ENCODE data around the gene TTC13. TPM values are rescaled to one million over a fixed set of nuclear protein-coding genes. Genes with fewer than 3 reads are reported as not detected.
A peak's percentile ranks its signal among the peaks of the same experiment; 100 is the strongest.

The TTC13 gene
- total RNA-seq, 1 donor from 2014 or later: 35.4 TPM

DNA sequence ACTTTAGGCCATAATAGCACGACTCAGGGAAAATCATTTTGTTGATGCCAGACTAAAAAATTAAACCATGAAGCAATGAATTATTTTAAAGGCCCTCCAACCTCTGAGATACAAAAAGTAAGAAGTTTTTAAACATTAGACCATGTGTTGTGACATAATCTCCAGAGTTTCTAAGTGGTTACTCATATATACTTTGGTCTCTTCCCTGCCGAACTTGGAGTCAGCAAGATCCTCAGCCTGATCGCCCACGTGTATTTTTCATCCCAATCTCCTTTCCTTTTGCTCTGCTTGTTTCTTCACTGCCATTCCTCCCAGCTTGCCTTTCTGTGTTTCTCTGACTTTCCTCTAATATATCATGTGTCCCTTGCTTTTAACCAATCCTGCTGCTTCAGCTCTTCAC lies 4.0 kb upstream of the TTC13 start:
- no peak overlapping the region for H3K27ac Mint-ChIP-seq
- TF ChIP-seq, protein P1, sequence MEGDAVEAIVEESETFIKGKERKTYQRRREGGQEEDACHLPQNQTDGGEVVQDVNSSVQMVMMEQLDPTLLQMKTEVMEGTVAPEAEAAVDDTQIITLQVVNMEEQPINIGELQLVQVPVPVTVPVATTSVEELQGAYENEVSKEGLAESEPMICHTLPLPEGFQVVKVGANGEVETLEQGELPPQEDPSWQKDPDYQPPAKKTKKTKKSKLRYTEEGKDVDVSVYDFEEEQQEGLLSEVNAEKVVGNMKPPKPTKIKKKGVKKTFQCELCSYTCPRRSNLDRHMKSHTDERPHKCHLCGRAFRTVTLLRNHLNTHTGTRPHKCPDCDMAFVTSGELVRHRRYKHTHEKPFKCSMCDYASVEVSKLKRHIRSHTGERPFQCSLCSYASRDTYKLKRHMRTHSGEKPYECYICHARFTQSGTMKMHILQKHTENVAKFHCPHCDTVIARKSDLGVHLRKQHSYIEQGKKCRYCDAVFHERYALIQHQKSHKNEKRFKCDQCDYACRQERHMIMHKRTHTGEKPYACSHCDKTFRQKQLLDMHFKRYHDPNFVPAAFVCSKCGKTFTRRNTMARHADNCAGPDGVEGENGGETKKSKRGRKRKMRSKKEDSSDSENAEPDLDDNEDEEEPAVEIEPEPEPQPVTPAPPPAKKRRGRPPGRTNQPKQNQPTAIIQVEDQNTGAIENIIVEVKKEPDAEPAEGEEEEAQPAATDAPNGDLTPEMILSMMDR (IDR thresholded peaks at IDR 0.05): no peak
- H3K4me3 Mint-ChIP-seq: no peak overlapping the region
- ChIA-PET POLR2A (no interaction called here), CTCF (no interaction called here)
- H3K4me1 Mint-ChIP-seq: peaks cover 15% of the 10 kb centered on the region
- H3K36me3 Mint-ChIP-seq (ENCODE audit: low read depth): peaks cover 34% of the 10 kb centered on the region
- H3K27me3 Mint-ChIP-seq: no peaks in the 10 kb centered on the region
- no peaks in the 10 kb centered on the region for H3K9me3 Mint-ChIP-seq
- ATAC-seq (ENCODE audit: low read depth) (no peak), DNase-seq (no peak)
- intact Hi-C loops (cut with micrococcal nuclease): no loop called here

DNA sequence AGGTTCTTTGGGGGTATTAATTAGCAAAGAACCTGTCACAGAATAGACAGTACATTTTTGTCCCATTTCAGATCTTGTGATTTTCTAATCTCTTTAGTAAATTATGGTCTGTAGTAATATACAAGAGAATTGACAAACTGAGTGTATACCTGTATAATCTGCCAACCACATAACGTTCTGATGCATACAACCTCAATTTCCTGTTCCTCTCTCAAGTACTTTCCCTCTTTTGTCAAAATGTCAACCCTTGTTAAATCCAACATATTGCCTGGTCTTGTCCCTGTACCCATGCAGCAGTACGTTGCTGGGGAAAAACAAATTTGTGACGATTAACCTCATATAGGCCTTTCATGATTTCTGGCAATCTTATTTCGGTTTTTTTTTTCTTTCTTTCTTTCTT lies 1.3 kb upstream of the TTC13 start:
- Mint-ChIP-seq H3K4me1 (peaks cover 26% of the 10 kb centered on the region), H3K27me3 (no peaks in the 10 kb centered on the region), H3K4me3 (no peak overlapping the region), H3K9me3 (no peaks in the 10 kb centered on the region), H3K27ac (no peak overlapping the region), H3K36me3 (ENCODE audit: low read depth) (peaks cover 28% of the 10 kb centered on the region)
- no peak for ATAC-seq (ENCODE audit: low read depth)
- TF ChIP-seq, protein P1 (IDR thresholded peaks at IDR 0.05): no peak
- intact Hi-C loops (cut with micrococcal nuclease): loop anchor here (1.0 to 5.0 kb wide), 13 partner anchors 23 to 1498 kb away; partner anchors contain the start of genes ABCB10, C1orf198, COG2 and EXOC8
- DNase-seq: no peak
- ChIA-PET POLR2A (interaction anchor here (2.3 to 3.0 kb wide), 2 partner anchors 31 to 59 kb away, joined by 17 to 21 read pairs; partner anchors contain the start of gene FAM89A), CTCF (interaction anchor here (0.7 to 1.4 kb wide), 5 partner anchors 22 to 231 kb away, joined by 3 to 5 read pairs (median 4); no protein-coding TSS in a partner anchor)

DNA sequence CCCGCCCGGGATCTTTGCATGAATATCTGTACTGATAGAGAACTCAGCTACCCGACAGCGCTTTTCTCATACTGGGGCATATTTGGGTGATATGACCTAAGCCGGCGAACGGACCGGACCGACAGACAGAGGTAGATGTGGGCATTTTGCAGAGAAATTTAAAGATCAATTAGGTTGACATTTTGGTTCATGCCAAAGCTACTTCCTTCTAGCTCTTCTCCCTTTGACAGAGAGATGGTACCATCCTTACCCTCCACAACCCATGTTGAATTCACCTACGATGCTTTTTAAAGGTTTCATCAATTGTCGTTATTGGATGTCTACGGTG lies 692 bp upstream of the TTC13 start:
- ChIA-PET POLR2A (interaction anchor here (1.0 to 3.0 kb wide), 8 partner anchors 9 to 1708 kb away, joined by 3 to 21 read pairs (median 6); partner anchors contain the start of gene FAM89A), CTCF (interaction anchor here (0.7 to 2.1 kb wide), 6 partner anchors 22 to 232 kb away, joined by 3 to 13 read pairs (median 4); no protein-coding TSS in a partner anchor)
- intact Hi-C loops (cut with micrococcal nuclease): loop anchor here (1.0 to 5.0 kb wide), 13 partner anchors 22 to 1497 kb away; partner anchors contain the start of genes ABCB10, C1orf198, COG2 and EXOC8
- H3K4me1 Mint-ChIP-seq: peaks cover 27% of the 10 kb centered on the region
- peaks cover 28% of the 10 kb centered on the region for H3K36me3 Mint-ChIP-seq (ENCODE audit: low read depth)
- ATAC-seq (ENCODE audit: low read depth) (no peak), DNase-seq (no peak)
- no peaks in the 10 kb centered on the region for H3K9me3 Mint-ChIP-seq
- H3K27me3 Mint-ChIP-seq: no peaks in the 10 kb centered on the region
- TF ChIP-seq, protein P1 (IDR thresholded peaks at IDR 0.05): no peak
- H3K27ac Mint-ChIP-seq: no peak overlapping the region
- no peak overlapping the region for H3K4me3 Mint-ChIP-seq

DNA sequence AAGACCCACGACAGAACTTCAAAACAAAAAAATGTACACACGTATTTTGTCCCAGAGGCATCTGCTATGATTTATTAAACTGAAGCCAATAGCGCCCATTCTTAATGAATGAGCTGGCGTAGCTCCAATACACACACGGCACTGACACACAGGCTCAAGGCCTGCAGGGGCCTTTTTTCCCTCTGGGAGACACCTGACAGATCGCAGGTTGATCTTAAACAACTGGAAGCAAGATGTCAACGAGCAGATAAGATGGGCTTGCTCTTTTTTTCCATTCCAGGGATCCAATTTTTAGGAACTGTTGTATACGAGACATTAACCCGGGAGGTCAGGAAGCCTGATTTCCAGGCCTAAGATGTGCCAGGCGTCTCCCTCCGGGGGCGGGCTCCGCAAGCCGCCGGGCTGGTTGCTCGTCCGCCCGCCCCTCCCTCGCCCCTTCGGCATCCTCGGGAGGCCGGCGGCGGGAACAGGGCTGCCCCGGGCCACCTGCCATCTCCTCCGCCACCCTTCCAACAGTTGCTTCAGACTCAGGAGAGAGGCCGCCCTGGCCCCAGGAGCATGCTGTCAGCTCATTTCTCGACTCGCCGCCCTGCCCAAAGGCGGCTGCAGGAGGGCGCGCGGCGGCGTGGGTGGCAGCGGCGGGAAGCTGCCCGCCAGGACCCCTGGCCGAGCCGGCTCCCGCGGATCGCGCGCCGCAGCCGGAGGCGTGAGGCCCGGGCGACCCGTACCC lies 735 bp downstream of the TTC13 start:
- ChIA-PET POLR2A (interaction anchor here (0.9 to 3.0 kb wide), 8 partner anchors 7 to 360 kb away, joined by 3 to 21 read pairs (median 6); partner anchors contain the start of genes EXOC8, FAM89A and SPRTN), CTCF (interaction anchor here (2.1 kb wide), 1 partner anchor 61 kb away, joined by 13 read pairs; no protein-coding TSS in a partner anchor)
- peaks cover 24% of the 10 kb centered on the region for H3K36me3 Mint-ChIP-seq (ENCODE audit: low read depth)
- H3K4me1 Mint-ChIP-seq: peaks cover 35% of the 10 kb centered on the region
- H3K27me3 Mint-ChIP-seq: no peaks in the 10 kb centered on the region
- no peak for ATAC-seq (ENCODE audit: low read depth)
- DNase-seq: no peak
- H3K4me3 Mint-ChIP-seq: peak overlapping the region; percentile 96
- intact Hi-C loops (cut with micrococcal nuclease): loop anchor here (1.0 to 5.0 kb wide), 9 partner anchors 30 to 1496 kb away; partner anchors contain the start of genes ABCB10, C1orf198, FAM89A and TAF5L
- no peaks in the 10 kb centered on the region for H3K9me3 Mint-ChIP-seq
- TF ChIP-seq, protein P1 (IDR thresholded peaks at IDR 0.05): no peak
- H3K27ac Mint-ChIP-seq: peak overlapping the region; percentile 99
